Activated CD4-positive, CD25-positive, alpha-beta regulatory T cell treated with anti-CD3 and anti-CD28 coated beads, Interleukin-2, amount 50 U/mL, for 72 hours (primary cell): Measurements from ENCODE around the gene SLC4A1AP.
A peak's percentile ranks its signal among the peaks of the same experiment; 100 is the strongest.

Experiments used
- DNase-seq: peaks from one replicate; pipeline ENCODE4 v3.0.0; 2021

Gene SLC4A1AP

GRCh38 chr2:27723372-27724144 is 59.9 kb downstream of the SLC4A1AP start:
- no peak for DNase-seq

GRCh38 chr2:27724191-27724590 is 60.5 kb downstream of the SLC4A1AP start:
- no peak for DNase-seq

- no peak for DNase-seq
These were observed 61.4 kb downstream of the SLC4A1AP start for GRCh38 chr2:27724905-27725701.

GRCh38 chr2:27727257-27727656 is 63.6 kb downstream of the SLC4A1AP start:
- DNase-seq, result no peak

- no peak for DNase-seq
These were observed 64.6 kb downstream of the SLC4A1AP start for GRCh38 chr2:27728081-27728858.

GRCh38 chr2:27729198-27729597 is 65.5 kb downstream of the SLC4A1AP start:
- DNase-seq, result no peak

- DNase-seq, result no peak
These were observed 65.9 kb downstream of the SLC4A1AP start for GRCh38 chr2:27729614-27730013.

GRCh38 chr2:27730261-27730662 is 66.6 kb downstream of the SLC4A1AP start:
- DNase-seq, result no peak

- DNase-seq, result no peak
These were observed 67.4 kb downstream of the SLC4A1AP start for GRCh38 chr2:27730980-27731691.

- no peak for DNase-seq
These were observed 70.6 kb downstream of the SLC4A1AP start for GRCh38 chr2:27734305-27734704.

GRCh38 chr2:27735263-27735904 is 71.7 kb downstream of the SLC4A1AP start:
- peak; percentile 60 for DNase-seq

- no peak for DNase-seq
These were observed 72.6 kb downstream of the SLC4A1AP start for GRCh38 chr2:27736031-27736889.

GRCh38 chr2:27736890-27737204 is 73.2 kb downstream of the SLC4A1AP start:
- DNase-seq, result no peak

GRCh38 chr2:27737676-27738348 is 74.1 kb downstream of the SLC4A1AP start:
- DNase-seq, result no peak

GRCh38 chr2:27738349-27739057 is 74.8 kb downstream of the SLC4A1AP start:
- DNase-seq, result no peak

GRCh38 chr2:27739058-27739373 is 75.3 kb downstream of the SLC4A1AP start:
- no peak for DNase-seq

GRCh38 chr2:27741673-27742072 is 78.0 kb downstream of the SLC4A1AP start:
- no peak for DNase-seq

GRCh38 chr2:27742571-27742970 is 78.9 kb downstream of the SLC4A1AP start:
- no peak for DNase-seq
